Natural killer cell treated with Interleukin-12 subunit alpha and Interleukin-12 subunit beta and Interleukin-15 and Interleukin-18, amount 100 ng/mL, for 72 hours (primary cell): ENCODE results near the gene ACTN1. TPM values are rescaled to one million over a fixed set of nuclear protein-coding genes. Genes with fewer than 3 reads are reported as not detected.
A peak's percentile ranks its signal among the peaks of the same experiment; 100 is the strongest.

Source experiments
- ATAC-seq, 2 donors: fragments of 150-1000 bp; cut with Tn5 transposase in 1 of 2; sonication (Bioruptor Pico), chemical (Tn5 transposase) in 1 of 2; 2 replicates each; pipeline ENCODE4 v1.10.0; 2021
- DNase-seq: peaks from one replicate; pipeline ENCODE4 v3.0.0; 2022; ENCODE audit warnings: low spot score
- H3K27ac Mint-ChIP-seq, 2 donors: 1 replicate in 1 of 2; 2 replicates in 1 of 2; pipeline ENCODE4 v1.8.0; 2022; ENCODE audit warnings: mixed read lengths in 2 of 2, mild to moderate bottlenecking in 1 of 2, moderate library complexity in 1 of 2
- H3K27me3 Mint-ChIP-seq, 2 donors: 1 replicate in 1 of 2; 2 replicates in 1 of 2; pipeline ENCODE4 v1.8.0; 2022; ENCODE audit warnings: mixed read lengths in 2 of 2
- H3K36me3 Mint-ChIP-seq: one replicate; pipeline ENCODE4 v1.8.0; 2022; ENCODE audit warnings: mixed read lengths
- H3K4me1 Mint-ChIP-seq, 2 donors: 1 replicate in 1 of 2; 2 replicates in 1 of 2; pipeline ENCODE4 v1.8.0; 2022; ENCODE audit warnings: low read depth in 2 of 2, mixed read lengths in 2 of 2, mild to moderate bottlenecking in 1 of 2
- H3K4me3 Mint-ChIP-seq: one replicate; pipeline ENCODE4 v1.8.0; 2022; ENCODE audit warnings: mixed read lengths
- H3K9me3 Mint-ChIP-seq: 2 replicates; pipeline ENCODE4 v1.8.0; 2022; ENCODE audit warnings: mixed read lengths
- total RNA-seq, 2 donors: library from RNA; stranded (reverse); gene quantifications; one replicate each; pipeline ENCODE4 v1.2.3, GENCODE V29; 2022

ACTN1 gene
- total RNA-seq, 2 donors from 2014 or later = 40.1 to 124 TPM

GRCh38 chr14:68879321-68879781, 99.8 kb downstream of the ACTN1 start:
- ATAC-seq (peak; percentile 19 to 41), DNase-seq (peak; percentile 56)
- H3K4me1 Mint-ChIP-seq = no peaks in the 10 kb centered on the region
- H3K27me3 Mint-ChIP-seq = no peaks in the 10 kb centered on the region
- no peak overlapping the region for H3K27ac Mint-ChIP-seq
- H3K4me3 Mint-ChIP-seq = no peak overlapping the region
- H3K36me3 Mint-ChIP-seq = peaks cover 11% of the 10 kb centered on the region
- no peaks in the 10 kb centered on the region for H3K9me3 Mint-ChIP-seq

GRCh38 chr14:68878908-68879307, 100.2 kb downstream of the ACTN1 start:
- Mint-ChIP-seq H3K4me3 (no peak overlapping the region), H3K4me1 (no peaks in the 10 kb centered on the region), H3K27me3 (no peaks in the 10 kb centered on the region), H3K36me3 (peaks cover 11% of the 10 kb centered on the region), H3K27ac (no peak overlapping the region), H3K9me3 (no peaks in the 10 kb centered on the region)
- DNase-seq (peak; percentile 49), ATAC-seq (no peak)

- Mint-ChIP-seq H3K36me3 (peaks cover 14% of the 10 kb centered on the region), H3K4me3 (no peak overlapping the region), H3K27me3 (no peaks in the 10 kb centered on the region), H3K27ac (no peak overlapping the region), H3K9me3 (no peaks in the 10 kb centered on the region), H3K4me1 (no peaks in the 10 kb centered on the region)
- ATAC-seq = no peak
- peak; percentile 44 for DNase-seq
Measured at GRCh38 chr14:68877993-68878575, 101.0 kb downstream of the ACTN1 start.

GRCh38 chr14:68876976-68877375, 102.1 kb downstream of the ACTN1 start:
- ATAC-seq (no peak), DNase-seq (peak; percentile 54)
- Mint-ChIP-seq H3K36me3 (peaks cover 16% of the 10 kb centered on the region), H3K27me3 (no peaks in the 10 kb centered on the region), H3K27ac (no peak overlapping the region), H3K4me1 (no peaks in the 10 kb centered on the region), H3K9me3 (no peaks in the 10 kb centered on the region), H3K4me3 (no peak overlapping the region)

GRCh38 chr14:68874746-68875155, 104.4 kb downstream of the ACTN1 start:
- Mint-ChIP-seq H3K4me3 (no peak overlapping the region), H3K9me3 (no peaks in the 10 kb centered on the region), H3K27ac (no peak overlapping the region), H3K4me1 (no peaks in the 10 kb centered on the region), H3K27me3 (no peaks in the 10 kb centered on the region), H3K36me3 (peaks cover 16% of the 10 kb centered on the region)
- peak; percentile 50 for DNase-seq
- ATAC-seq = no peak

GRCh38 chr14:68873376-68873775, 105.7 kb downstream of the ACTN1 start:
- ATAC-seq (no peak), DNase-seq (peak; percentile 12)
- Mint-ChIP-seq H3K36me3 (peaks cover 12% of the 10 kb centered on the region), H3K9me3 (no peaks in the 10 kb centered on the region), H3K27me3 (no peaks in the 10 kb centered on the region), H3K4me3 (no peak overlapping the region), H3K27ac (no peak overlapping the region), H3K4me1 (no peaks in the 10 kb centered on the region)

GRCh38 chr14:68871392-68871791, 107.7 kb downstream of the ACTN1 start:
- Mint-ChIP-seq H3K27me3 (no peaks in the 10 kb centered on the region), H3K27ac (no peak overlapping the region)
- peak in 1 of 2 donors; percentile 33 for ATAC-seq

GRCh38 chr14:68866991-68867533, 112.0 kb downstream of the ACTN1 start:
- Mint-ChIP-seq H3K27ac (no peak overlapping the region), H3K4me3 (no peak overlapping the region), H3K4me1 (peaks cover 0 to 2% of the 10 kb centered on the region in 2 donors), H3K36me3 (peaks cover 5% of the 10 kb centered on the region), H3K27me3 (no peaks in the 10 kb centered on the region), H3K9me3 (no peaks in the 10 kb centered on the region)
- no peak for DNase-seq
- no peak for ATAC-seq

More at GRCh38 chr14:68871392-68871791, 107.7 kb downstream of the ACTN1 start:
- Mint-ChIP-seq H3K36me3 (peaks cover 10% of the 10 kb centered on the region), H3K9me3 (no peaks in the 10 kb centered on the region), H3K4me1 (no peaks in the 10 kb centered on the region), H3K4me3 (no peak overlapping the region)
- no peak for DNase-seq

- DNase-seq (no peak), ATAC-seq (no peak)
- no peaks in the 10 kb centered on the region for H3K9me3 Mint-ChIP-seq
- no peak overlapping the region for H3K4me3 Mint-ChIP-seq
- peaks cover 5% of the 10 kb centered on the region for H3K36me3 Mint-ChIP-seq
- H3K27ac Mint-ChIP-seq = no peak overlapping the region
- no peaks in the 10 kb centered on the region for H3K27me3 Mint-ChIP-seq
- H3K4me1 Mint-ChIP-seq = peaks cover 0 to 2% of the 10 kb centered on the region in 2 donors
Measured at GRCh38 chr14:68865542-68865941, 113.6 kb downstream of the ACTN1 start.

- Mint-ChIP-seq H3K4me1 (peaks cover 0 to 2% of the 10 kb centered on the region in 2 donors), H3K27ac (no peak overlapping the region), H3K36me3 (peaks cover 5% of the 10 kb centered on the region), H3K9me3 (no peaks in the 10 kb centered on the region), H3K4me3 (no peak overlapping the region), H3K27me3 (no peaks in the 10 kb centered on the region)
- no peak for DNase-seq
- ATAC-seq = no peak
Measured at GRCh38 chr14:68864361-68864750, 114.7 kb downstream of the ACTN1 start.

- Mint-ChIP-seq H3K9me3 (no peaks in the 10 kb centered on the region), H3K36me3 (peaks cover 5% of the 10 kb centered on the region), H3K27me3 (no peaks in the 10 kb centered on the region), H3K4me1 (peaks cover 0 to 2% of the 10 kb centered on the region in 2 donors), H3K4me3 (no peak overlapping the region), H3K27ac (no peak overlapping the region)
- ATAC-seq (no peak), DNase-seq (no peak)
Measured at GRCh38 chr14:68863610-68864360, 115.3 kb downstream of the ACTN1 start.

GRCh38 chr14:68862954-68863594, 116.0 kb downstream of the ACTN1 start:
- H3K4me1 Mint-ChIP-seq = peaks cover 0 to 2% of the 10 kb centered on the region in 2 donors
- no peak overlapping the region for H3K4me3 Mint-ChIP-seq
- H3K27ac Mint-ChIP-seq = no peak overlapping the region
- no peaks in the 10 kb centered on the region for H3K9me3 Mint-ChIP-seq
- no peaks in the 10 kb centered on the region for H3K27me3 Mint-ChIP-seq
- ATAC-seq (no peak), DNase-seq (no peak)
- peaks cover 5% of the 10 kb centered on the region for H3K36me3 Mint-ChIP-seq

- H3K27me3 Mint-ChIP-seq = no peaks in the 10 kb centered on the region
- H3K27ac Mint-ChIP-seq = no peak overlapping the region
- H3K4me1 Mint-ChIP-seq = peaks cover 0 to 7% of the 10 kb centered on the region in 2 donors
- no peaks in the 10 kb centered on the region for H3K9me3 Mint-ChIP-seq
- no peak overlapping the region for H3K4me3 Mint-ChIP-seq
- DNase-seq = no peak
- H3K36me3 Mint-ChIP-seq = peaks cover 5% of the 10 kb centered on the region
- no peak for ATAC-seq
Measured at GRCh38 chr14:68860771-68861170, 118.3 kb downstream of the ACTN1 start.
